Ishikawa (cell line): ENCODE data around the gene CD22.

Source experiments
- CEBPB ChIP-seq: IDR thresholded peaks from 2 replicates; pipeline ENCODE4 v1.6.1; 2012
- CREB1 ChIP-seq: IDR thresholded peaks from 2 replicates; pipeline ENCODE4 v1.6.1; 2012; ENCODE audit warnings: low read depth
- EGR1 ChIP-seq: IDR thresholded peaks from 2 replicates; pipeline ENCODE4 v1.6.1; 2012
- EP300 ChIP-seq: IDR thresholded peaks from 2 replicates; pipeline ENCODE4 v1.6.1; 2012; ENCODE audit warnings: borderline replicate concordance
- FOXM1 ChIP-seq: IDR thresholded peaks from 2 replicates; pipeline ENCODE4 v1.6.1; 2012; ENCODE audit warnings: low read depth, borderline replicate concordance
- MAX ChIP-seq: IDR thresholded peaks from 2 replicates; pipeline ENCODE4 v1.6.1; 2012
- NFIC ChIP-seq: IDR thresholded peaks from 2 replicates; pipeline ENCODE4 v1.6.1; 2012
- RAD21 ChIP-seq: IDR thresholded peaks from 2 replicates; pipeline ENCODE4 v1.6.1; 2012; ENCODE audit warnings: low read depth
- REST ChIP-seq: IDR thresholded peaks from 2 replicates; pipeline ENCODE4 v1.6.1; 2012; ENCODE audit warnings: low read depth, mild to moderate bottlenecking
- TAF1 ChIP-seq: IDR thresholded peaks from 2 replicates; pipeline ENCODE4 v1.6.1; 2012; ENCODE audit warnings: low read depth, mild to moderate bottlenecking
- TEAD4 ChIP-seq: IDR thresholded peaks from 2 replicates; pipeline ENCODE4 v1.6.1; 2012
- YY1 ChIP-seq: IDR thresholded peaks from 2 replicates; pipeline ENCODE4 v1.6.1; 2012; ENCODE audit warnings: low read depth
- ZBTB7A ChIP-seq: IDR thresholded peaks from 2 replicates; pipeline ENCODE4 v1.6.1; 2012; ENCODE audit warnings: low read depth

GRCh38 chr19:35306473-35307246, 22.3 kb upstream of the CD22 start:
- TF ChIP-seq NFIC (no peak; the same call in 1 of the 2 replicates), EP300 (no peak), CEBPB (no peak), YY1 (no peak), FOXM1 (no peak), ZBTB7A (no peak), MAX (no peak), REST (no peak), EGR1 (no peak), TEAD4 (no peak), TAF1 (no peak), CREB1 (no peak), RAD21 (peak; percentile 17; the same call in 1 of the 2 replicates)
